Effector CD8-positive, alpha-beta T cell (primary cell): Measurements from ENCODE around the gene MUC2.
"Not testable (repeated sequence)": the region's sequence is repeated elsewhere in the genome, so short reads cannot be mapped to it uniquely, and the experiment has no call there.

ENCODE experiments used
- DNase-seq: peaks from one replicate; lab custom pipeline; 2025; lab: John Stamatoyannopoulos, UW

Gene MUC2

GRCh38 chr11:1106387-1106786 is 31.7 kb downstream of the MUC2 start:
- DNase-seq: no peak

GRCh38 chr11:1107316-1108245 is 32.9 kb downstream of the MUC2 start:
- no peak for DNase-seq

DNA sequence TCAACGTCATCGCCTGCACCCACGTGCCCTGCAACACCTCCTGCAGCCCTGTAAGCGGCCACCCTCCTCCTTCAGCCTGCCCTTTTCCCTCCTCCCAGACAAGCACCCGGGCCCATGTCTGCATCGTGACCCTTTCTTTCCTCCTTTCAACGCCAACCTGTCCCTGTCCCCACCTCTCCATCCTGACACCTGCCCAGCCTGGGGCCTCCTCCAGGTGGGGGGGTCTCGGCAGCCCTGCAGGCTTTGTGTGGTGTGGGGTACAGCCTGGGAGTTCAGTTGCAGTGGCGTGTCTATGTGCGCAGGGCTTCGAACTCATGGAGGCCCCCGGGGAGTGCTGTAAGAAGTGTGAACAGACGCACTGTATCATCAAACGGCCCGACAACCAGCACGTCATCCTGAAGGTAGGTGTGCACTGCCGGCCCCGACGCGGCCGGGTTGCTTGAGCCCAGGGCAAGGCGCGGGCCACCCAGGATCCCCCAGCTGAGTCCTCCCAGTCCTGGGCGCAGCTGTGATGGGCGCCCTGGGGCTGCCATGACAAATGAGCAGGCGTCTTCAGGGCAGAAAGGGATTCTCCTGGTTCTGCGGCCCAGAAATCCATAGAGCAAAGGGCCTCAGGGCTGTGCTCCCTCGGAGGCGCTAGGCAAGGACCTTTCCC is 33.7 kb downstream of the MUC2 start:
- DNase-seq: no peak

GRCh38 chr11:1109101-1109917 is 34.6 kb downstream of the MUC2 start:
- no peak for DNase-seq

- no peak for DNase-seq
Observed at GRCh38 chr11:1109918-1110705, 35.4 kb downstream of the MUC2 start.

DNA sequence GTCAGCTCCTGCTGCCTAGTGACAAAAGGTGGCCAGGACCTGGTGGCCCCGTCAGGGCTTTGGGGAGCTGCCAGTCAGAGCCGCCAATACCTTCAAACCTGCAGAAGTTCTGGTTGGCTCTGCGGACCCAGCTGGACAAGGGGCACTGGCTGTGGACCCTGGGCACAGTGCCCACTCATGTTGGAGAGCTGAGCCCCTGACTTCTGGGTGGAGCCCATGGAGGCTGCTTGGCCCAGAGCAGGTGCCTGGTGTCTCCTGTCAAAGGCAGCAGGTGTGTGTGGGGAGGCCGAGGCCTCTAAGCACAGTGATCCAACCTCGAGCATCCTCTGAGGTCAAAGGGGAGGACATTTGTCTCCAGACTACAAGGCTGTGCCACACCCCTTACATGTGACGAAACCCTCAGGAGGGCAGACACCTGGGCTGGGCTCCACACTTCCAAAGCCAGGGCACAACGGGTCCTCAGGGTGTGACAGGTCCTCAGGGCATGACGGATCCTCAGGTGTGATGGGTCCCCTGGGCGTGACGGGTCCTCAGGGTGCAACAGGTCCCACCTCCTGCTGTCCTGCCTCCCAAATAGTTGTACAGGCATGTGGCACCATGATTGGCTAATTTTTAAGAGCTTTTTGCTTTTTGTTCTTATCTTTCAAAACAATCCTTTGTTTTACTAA is 37.0 kb downstream of the MUC2 start:
- DNase-seq: no peak

GRCh38 chr11:1112351-1113191 is 37.9 kb downstream of the MUC2 start:
- no peak for DNase-seq

- DNase-seq: no peak
Observed at GRCh38 chr11:1113405-1114201, 38.9 kb downstream of the MUC2 start.

GRCh38 chr11:1115292-1115691 is 40.6 kb downstream of the MUC2 start:
- not testable (repeated sequence) for DNase-seq

DNA sequence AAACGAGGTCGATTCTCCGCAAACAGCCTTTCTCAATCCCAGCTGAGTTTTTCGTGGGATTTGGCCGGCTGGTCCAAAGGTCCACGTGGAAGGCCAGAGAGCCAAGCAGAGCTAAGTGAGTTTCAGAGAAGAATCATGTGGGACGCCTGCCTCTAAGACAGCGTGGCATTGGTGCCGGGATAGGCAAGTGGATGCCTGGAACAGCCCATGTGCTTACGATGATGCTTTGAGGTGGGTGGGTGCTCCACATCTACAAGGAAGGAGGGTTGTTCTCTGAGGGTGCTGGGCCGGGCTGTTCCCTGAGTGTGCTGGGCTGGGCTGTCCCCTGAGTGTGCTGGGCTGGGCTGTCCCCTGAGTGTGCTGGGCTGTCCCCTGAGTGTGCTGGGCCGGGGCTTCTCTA is 41.4 kb downstream of the MUC2 start:
- DNase-seq: no peak

- DNase-seq: no peak
Observed at GRCh38 chr11:1116666-1117390, 42.2 kb downstream of the MUC2 start.

GRCh38 chr11:1117992-1118391 is 43.3 kb downstream of the MUC2 start:
- no peak for DNase-seq

- no peak for DNase-seq
Observed at GRCh38 chr11:1118755-1119603, 44.3 kb downstream of the MUC2 start.

DNA sequence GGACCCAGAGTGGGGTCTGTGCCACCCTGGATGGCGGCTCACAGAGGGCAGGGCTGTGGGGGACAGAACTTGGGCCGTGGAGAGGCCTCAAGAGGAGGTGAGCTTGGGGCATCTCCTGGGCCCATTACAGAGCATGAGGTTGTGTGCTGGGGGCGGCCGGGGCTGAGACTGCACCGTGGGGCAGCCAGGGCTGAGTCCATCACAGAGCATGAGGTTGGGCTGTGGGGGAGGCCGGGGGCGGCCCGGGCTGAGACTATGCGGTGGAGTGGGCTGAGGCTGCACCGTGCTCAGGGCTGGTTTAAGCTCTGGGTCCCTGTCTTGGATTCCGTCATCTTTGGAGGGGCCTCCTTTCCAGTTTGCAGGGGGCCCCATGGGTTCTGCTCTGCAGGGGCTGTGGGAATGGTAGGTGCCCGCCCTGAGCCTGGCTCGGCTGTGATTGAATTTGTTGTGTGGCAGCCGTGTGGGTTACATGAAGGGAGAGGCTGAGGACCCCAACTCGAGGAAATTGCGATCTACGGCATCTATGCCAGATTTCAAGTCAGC is 45.0 kb downstream of the MUC2 start:
- no peak for DNase-seq

DNA sequence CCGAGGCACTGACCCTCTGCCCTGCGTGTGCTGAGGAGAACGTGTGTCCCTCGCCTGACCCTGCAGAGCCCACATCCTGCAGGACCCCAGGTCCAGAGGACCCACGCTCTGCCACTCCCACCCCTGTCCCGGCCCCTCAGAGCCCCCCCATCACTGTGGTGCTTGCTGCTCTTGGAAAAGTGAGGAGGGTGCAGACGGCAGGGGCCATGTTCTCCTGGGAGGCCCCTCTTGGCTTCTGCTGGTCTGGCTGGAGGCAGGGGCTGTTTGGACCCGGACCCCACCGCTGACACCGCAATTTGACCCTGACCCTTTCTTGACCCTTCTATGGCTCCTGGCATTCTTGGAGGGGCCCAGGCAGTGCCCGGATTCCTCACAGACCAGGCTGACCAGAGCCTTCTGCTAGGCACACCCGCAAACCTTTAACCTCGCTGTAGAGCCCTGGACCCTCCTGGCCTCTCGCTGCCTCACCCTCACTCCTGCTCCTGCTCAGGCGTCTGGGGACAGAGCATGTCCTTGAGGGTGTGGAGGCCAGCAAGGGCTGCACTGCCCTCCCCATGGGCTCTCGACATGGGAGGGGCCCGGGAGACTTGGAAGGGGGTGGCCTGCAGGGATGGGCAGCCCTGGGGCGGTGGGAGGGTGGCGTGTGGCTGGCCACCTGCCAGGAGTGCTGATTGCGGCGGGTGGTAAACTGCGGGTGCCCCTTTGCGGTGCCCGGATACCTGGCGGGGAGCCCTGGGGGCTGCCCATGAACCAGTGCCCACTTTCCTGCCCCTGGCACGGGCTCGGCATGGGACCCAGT is 46.1 kb downstream of the MUC2 start:
- DNase-seq: no peak

DNA sequence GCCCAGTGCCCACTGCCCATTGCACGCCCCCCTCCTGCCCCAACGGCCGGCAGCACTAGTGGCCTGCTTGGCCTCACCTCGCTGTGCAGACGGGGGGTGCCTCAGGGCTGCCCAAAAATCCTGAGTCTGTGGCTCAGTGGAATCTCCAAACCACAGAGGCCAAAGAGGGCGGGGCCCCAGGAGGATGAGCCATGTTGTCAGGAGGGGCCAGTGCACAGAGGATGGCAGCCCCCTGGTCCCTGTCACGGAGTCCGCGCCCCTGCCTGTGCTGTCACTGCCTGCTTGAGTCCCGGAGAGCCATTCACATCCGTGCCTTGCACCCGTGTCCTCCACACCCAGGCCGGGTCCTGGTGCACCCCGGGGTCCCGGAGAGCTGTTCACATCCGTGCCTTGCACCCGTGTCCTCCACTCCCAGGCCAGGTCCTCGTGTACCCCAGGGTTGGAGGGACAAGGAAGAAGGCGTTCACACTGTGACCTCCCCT is 46.7 kb downstream of the MUC2 start:
- no peak for DNase-seq
